Smooth muscle cell (in vitro differentiated cells): ENCODE data around the gene ESRRA. TPM values are rescaled to one million over a fixed set of nuclear protein-coding genes. Genes with fewer than 3 reads are reported as not detected.

Experiments
- DNase-seq: peaks from one replicate; lab custom pipeline; 2025; ENCODE audit not compliant: unreplicated experiment; lab: John Stamatoyannopoulos, UW
- H2AFZ ChIP-seq: fragments of 200-600 bp; sonication (generic); 2 replicates; pipeline ENCODE4 v1.6.0; 2016; ENCODE audit warnings: antibody characterized with exemption, low read depth, mild to moderate bottlenecking
- H3F3A ChIP-seq: fragments of 200-600 bp; sonication (generic); 2 replicates; pipeline ENCODE4 v1.6.0; 2017; ENCODE audit warnings: antibody characterized with exemption, low read depth
- H3K27ac ChIP-seq: fragments of 200-600 bp; sonication (generic); 2 replicates; pipeline ENCODE4 v1.5.1; 2016; ENCODE audit warnings: low read depth, mild to moderate bottlenecking
- H3K27me3 ChIP-seq: fragments of 200-600 bp; sonication (generic); 2 replicates; pipeline ENCODE4 v1.6.1; 2016; ENCODE audit warnings: low read depth, mild to moderate bottlenecking
- H3K36me3 ChIP-seq: fragments of 200-600 bp; sonication (generic); 2 replicates; pipeline ENCODE4 v1.5.1; 2016; ENCODE audit warnings: low read depth
- H3K4me1 ChIP-seq: fragments of 200-600 bp; sonication (generic); 2 replicates; pipeline ENCODE4 v1.5.1; 2016; ENCODE audit warnings: low read depth
- H3K4me2 ChIP-seq: fragments of 200-600 bp; sonication (generic); 2 replicates; pipeline ENCODE4 v1.6.0; 2016; ENCODE audit warnings: mild to moderate bottlenecking
- H3K4me3 ChIP-seq: fragments of 200-600 bp; sonication (generic); 2 replicates; pipeline ENCODE4 v1.5.1; 2016; ENCODE audit warnings: mild to moderate bottlenecking
- H3K79me2 ChIP-seq: fragments of 200-600 bp; sonication (generic); 2 replicates; pipeline ENCODE4 v1.6.0; 2016; ENCODE audit warnings: low read depth, mild to moderate bottlenecking
- H3K9ac ChIP-seq: fragments of 200-600 bp; sonication (generic); 2 replicates; pipeline ENCODE4 v1.6.0; 2016; ENCODE audit warnings: low read depth
- H3K9me3 ChIP-seq: fragments of 200-600 bp; sonication (generic); replicated peaks from 2 replicates; pipeline ENCODE4 v1.5.1; 2016; ENCODE audit warnings: low read depth
- H4K20me1 ChIP-seq: fragments of 200-600 bp; sonication (generic); 2 replicates; pipeline ENCODE4 v1.6.0; 2016; ENCODE audit warnings: low read depth
- WGBS: methylation state at CpG from one replicate; pipeline ENCODE4 v1.1.7; 2016; ENCODE audit warnings: low lambda C conversion rate; 5-methylcytosine and 5-hydroxymethylcytosine counted together
- polyA plus RNA-seq: library from polyadenylated mRNA; unstranded; fragments of >200 nt; fragmentation: Nextera tagmentation; extraction: Ambion mirVana; gene quantifications from 2 replicates; pipeline ENCODE4 v1.2.1, GENCODE V29; 2016
- total RNA-seq: library from RNA; depleted of rRNA; stranded (reverse); fragments of >200 nt; gene quantifications from 2 replicates; pipeline ENCODE4 v1.2.3, GENCODE V29; 2014
- TF ChIP-seq, protein P1 (sequence below): fragments of 200-600 bp; sonication (generic); IDR thresholded peaks from 2 replicates; pipeline ENCODE4 v1.5.1; 2017; ENCODE audit warnings: borderline replicate concordance, mild to moderate bottlenecking, antibody characterized with exemption; ENCODE audit not compliant: insufficient read depth, poor library complexity, severe bottlenecking

Gene ESRRA
- total and polyA plus RNA-seq, 2 experiments from 2014 or later = 8.0 to 16.7 TPM

- no peak overlapping the region for H3K4me3 ChIP-seq
These were observed 22.2 kb upstream of the ESRRA start for GRCh38 chr11:64283092-64283491.

DNA sequence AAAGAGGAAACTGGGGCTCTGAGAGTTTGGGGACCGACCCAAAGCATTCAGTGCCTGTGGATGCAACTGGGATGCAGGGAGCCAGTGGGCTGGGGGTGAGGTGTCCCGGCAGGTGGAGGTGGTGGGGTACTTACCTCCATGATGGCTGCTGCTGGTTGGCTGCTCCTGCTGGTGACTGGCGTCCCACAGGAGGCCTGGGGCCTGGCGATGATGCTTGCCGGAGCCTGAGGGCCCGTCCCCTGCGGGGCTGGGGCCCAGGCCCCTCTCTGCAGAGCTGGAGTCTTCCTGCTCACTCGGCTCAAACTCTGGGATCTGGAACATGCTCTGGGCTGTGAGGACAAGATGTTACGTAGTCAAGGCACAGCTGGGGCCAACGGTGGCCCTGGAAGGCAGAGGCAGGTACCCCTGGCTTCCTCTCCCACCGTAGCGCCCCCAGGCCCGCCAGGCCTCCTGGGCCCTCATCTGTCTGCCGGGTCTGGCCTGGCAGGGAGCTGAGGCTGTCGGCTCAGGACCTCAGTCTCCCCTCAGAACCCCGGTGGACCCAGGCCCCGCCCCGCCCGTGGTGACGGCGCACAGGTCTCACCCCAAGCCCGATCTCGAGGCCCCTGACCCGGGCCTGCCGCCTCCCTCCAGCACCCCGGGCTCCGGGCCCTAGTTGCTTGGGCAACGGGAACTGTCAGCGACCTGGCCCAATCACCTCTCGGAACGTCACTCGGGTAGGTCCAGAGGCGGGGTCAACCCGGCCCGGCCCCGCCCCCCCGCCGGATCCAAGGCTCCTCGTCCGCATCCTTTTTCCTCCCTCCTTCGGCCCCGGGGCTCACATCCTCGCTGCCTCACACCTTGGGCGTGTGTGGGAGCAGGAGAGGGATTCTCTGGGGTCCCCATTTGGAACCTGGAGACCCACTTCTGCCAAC is 21.0 kb upstream of the ESRRA start, which contains the start of gene BAD:
TSS of gene BAD (minus strand) at position 618 of the 914 bp plus-strand sequence. CDS start at position 321, 297 bp downstream.
- Histone ChIP-seq H3K79me2 (peaks cover 15% of the 10 kb centered on the region), H3K9me3 (no peaks in the 10 kb centered on the region), H3K4me2 (peak within 1 kb of the TSS; percentile 91), H3K4me3 (peak within 1 kb of the TSS; percentile 92), H3K36me3 (no peaks in the 10 kb centered on the region), H3K9ac (peak within 1 kb of the TSS; percentile 93), H2AFZ (peak within 1 kb of the TSS; percentile 73), H3K27ac (peak within 1 kb of the TSS; percentile 91), H3K4me1 (peaks cover 11% of the 10 kb centered on the region), H4K20me1 (no peaks in the 10 kb centered on the region), H3K27me3 (no peaks in the 10 kb centered on the region), H3F3A (no peaks in the 10 kb centered on the region)
- peak; percentile 84 for DNase-seq
- WGBS = 8% methylated on average over 25 of the region's 44 CpGs
- TF ChIP-seq, protein P1, sequence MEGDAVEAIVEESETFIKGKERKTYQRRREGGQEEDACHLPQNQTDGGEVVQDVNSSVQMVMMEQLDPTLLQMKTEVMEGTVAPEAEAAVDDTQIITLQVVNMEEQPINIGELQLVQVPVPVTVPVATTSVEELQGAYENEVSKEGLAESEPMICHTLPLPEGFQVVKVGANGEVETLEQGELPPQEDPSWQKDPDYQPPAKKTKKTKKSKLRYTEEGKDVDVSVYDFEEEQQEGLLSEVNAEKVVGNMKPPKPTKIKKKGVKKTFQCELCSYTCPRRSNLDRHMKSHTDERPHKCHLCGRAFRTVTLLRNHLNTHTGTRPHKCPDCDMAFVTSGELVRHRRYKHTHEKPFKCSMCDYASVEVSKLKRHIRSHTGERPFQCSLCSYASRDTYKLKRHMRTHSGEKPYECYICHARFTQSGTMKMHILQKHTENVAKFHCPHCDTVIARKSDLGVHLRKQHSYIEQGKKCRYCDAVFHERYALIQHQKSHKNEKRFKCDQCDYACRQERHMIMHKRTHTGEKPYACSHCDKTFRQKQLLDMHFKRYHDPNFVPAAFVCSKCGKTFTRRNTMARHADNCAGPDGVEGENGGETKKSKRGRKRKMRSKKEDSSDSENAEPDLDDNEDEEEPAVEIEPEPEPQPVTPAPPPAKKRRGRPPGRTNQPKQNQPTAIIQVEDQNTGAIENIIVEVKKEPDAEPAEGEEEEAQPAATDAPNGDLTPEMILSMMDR = no peak

More at GRCh38 chr11:64283092-64283491, 22.2 kb upstream of the ESRRA start:
- H4K20me1 ChIP-seq = no peaks in the 10 kb centered on the region
- peaks cover 15% of the 10 kb centered on the region for H3K79me2 ChIP-seq
- TF ChIP-seq, protein P1 = no peak
- H3K27ac ChIP-seq = no peak overlapping the region
- no peaks in the 10 kb centered on the region for H3K27me3 ChIP-seq
- H3K4me1 ChIP-seq = peaks cover 11% of the 10 kb centered on the region
- H3K4me2 ChIP-seq = peak overlapping the region; percentile 91
- H3K9ac ChIP-seq = no peak overlapping the region
- no peak for DNase-seq
- no peaks in the 10 kb centered on the region for H3K36me3 ChIP-seq
- no peak overlapping the region for H2AFZ ChIP-seq
- no peaks in the 10 kb centered on the region for H3F3A ChIP-seq
- 91% methylated on average over 3 of the region's 3 CpGs for WGBS
- H3K9me3 ChIP-seq = no peaks in the 10 kb centered on the region

DNA sequence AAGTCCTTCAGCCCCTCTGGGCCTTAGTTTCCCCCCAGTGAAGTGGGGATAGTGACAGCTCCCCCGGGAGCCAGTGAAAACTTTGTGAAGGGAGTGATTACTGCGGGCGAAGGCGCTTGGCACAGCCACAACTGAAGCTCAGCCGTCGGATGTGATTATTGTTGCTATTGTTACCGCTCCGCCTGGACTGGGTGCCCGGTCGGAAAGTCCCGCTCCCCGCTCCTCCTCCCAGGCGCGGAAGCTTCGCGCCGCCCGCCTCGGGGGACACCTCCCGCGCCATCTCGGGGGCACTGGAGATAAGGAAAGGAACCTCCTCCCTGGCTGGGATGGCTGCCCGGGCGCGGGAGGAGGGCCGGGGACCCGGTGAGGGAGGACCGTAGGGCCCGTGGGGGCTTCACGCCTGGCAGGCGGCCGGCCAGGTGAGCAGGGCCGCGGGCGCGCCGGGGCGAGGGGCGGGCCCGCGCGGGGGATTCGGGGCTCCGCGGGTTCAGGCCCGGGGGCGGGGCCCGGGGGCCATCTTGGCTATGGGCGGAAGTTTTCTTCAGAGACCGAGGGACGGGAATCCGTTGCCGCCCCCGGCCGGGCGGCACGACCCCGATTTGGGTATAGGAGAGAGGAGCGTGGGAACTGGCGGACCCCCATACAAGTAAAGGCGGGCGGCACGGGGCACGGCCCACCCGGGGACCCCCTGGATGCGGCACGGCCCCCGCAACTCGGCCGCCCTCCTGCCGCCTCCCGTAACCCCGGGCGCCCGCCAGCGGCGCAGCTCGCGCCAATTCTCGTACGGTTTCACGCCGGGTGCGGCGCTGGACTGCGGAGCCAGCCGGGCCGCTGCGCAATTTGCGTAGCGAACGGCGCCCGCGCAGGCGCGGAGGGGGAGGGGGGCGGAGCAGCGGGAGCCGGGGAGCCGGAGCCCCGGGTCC is 20.1 kb upstream of the ESRRA start, which contains the start of gene GPR137:
TSS of gene GPR137 (plus strand) at position 887 of the 923 bp plus-strand sequence. CDS start 677 bp downstream, outside the sequence.
- H3K27me3 ChIP-seq = peaks cover 7% of the 10 kb centered on the region
- H3K4me2 ChIP-seq = peak within 1 kb of the TSS; percentile 91
- TF ChIP-seq, protein P1 = no peak
- H4K20me1 ChIP-seq = peaks cover 4% of the 10 kb centered on the region
- peaks cover 11% of the 10 kb centered on the region for H3K4me1 ChIP-seq
- H3K27ac ChIP-seq = peak within 1 kb of the TSS; percentile 91
- H3K9ac ChIP-seq = peak within 1 kb of the TSS; percentile 93
- no peaks in the 10 kb centered on the region for H3K9me3 ChIP-seq
- H2AFZ ChIP-seq = peak within 1 kb of the TSS; percentile 56
- H3F3A ChIP-seq = no peaks in the 10 kb centered on the region
- H3K4me3 ChIP-seq = peak within 1 kb of the TSS; percentile 92
- DNase-seq = peak; percentile 95
- under 1% methylated on average over 47 of the region's 102 CpGs for WGBS
- H3K79me2 ChIP-seq = peaks cover 15% of the 10 kb centered on the region
- no peaks in the 10 kb centered on the region for H3K36me3 ChIP-seq
